ENCODE data around the gene PAQR9.

Gene PAQR9

GRCh38 chr3:142972092-142972753, 8.7 kb upstream of the PAQR9 start:
- no peak for DNase-seq (ENCODE audit: low spot score)
- H3K27ac ChIP-seq: no peak overlapping the region
- no peak overlapping the region for H3K4me3 ChIP-seq
- TF ChIP-seq, protein P1, sequence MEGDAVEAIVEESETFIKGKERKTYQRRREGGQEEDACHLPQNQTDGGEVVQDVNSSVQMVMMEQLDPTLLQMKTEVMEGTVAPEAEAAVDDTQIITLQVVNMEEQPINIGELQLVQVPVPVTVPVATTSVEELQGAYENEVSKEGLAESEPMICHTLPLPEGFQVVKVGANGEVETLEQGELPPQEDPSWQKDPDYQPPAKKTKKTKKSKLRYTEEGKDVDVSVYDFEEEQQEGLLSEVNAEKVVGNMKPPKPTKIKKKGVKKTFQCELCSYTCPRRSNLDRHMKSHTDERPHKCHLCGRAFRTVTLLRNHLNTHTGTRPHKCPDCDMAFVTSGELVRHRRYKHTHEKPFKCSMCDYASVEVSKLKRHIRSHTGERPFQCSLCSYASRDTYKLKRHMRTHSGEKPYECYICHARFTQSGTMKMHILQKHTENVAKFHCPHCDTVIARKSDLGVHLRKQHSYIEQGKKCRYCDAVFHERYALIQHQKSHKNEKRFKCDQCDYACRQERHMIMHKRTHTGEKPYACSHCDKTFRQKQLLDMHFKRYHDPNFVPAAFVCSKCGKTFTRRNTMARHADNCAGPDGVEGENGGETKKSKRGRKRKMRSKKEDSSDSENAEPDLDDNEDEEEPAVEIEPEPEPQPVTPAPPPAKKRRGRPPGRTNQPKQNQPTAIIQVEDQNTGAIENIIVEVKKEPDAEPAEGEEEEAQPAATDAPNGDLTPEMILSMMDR (IDR thresholded peaks at IDR 0.05): no peak

- DNase-seq (ENCODE audit: low spot score): no peak
- no peak overlapping the region for H3K27ac ChIP-seq
- TF ChIP-seq, protein P1 (IDR thresholded peaks at IDR 0.05): no peak
- no peak overlapping the region for H3K4me3 ChIP-seq
Measured at GRCh38 chr3:142971431-142971830, 8.0 kb upstream of the PAQR9 start.

GRCh38 chr3:142968319-142969025, 5.0 kb upstream of the PAQR9 start:
- Histone ChIP-seq H3K27ac (no peak overlapping the region), H3K4me3 (no peak overlapping the region)
- TF ChIP-seq, protein P1 (IDR thresholded peaks at IDR 0.05): no peak
- no peak for DNase-seq (ENCODE audit: low spot score)

- H3K4me3 ChIP-seq: no peak overlapping the region
- DNase-seq (ENCODE audit: low spot score): no peak
- TF ChIP-seq, protein P1 (IDR thresholded peaks at IDR 0.05): no peak
- H3K27ac ChIP-seq: no peak overlapping the region
Measured at GRCh38 chr3:142966808-142967207, 3.3 kb upstream of the PAQR9 start.

GRCh38 chr3:142965581-142965980, 2.1 kb upstream of the PAQR9 start:
- TF ChIP-seq, protein P1 (IDR thresholded peaks at IDR 0.05): no peak
- DNase-seq (ENCODE audit: low spot score): no peak
- H3K27ac ChIP-seq: no peak overlapping the region
- no peak overlapping the region for H3K4me3 ChIP-seq

DNA sequence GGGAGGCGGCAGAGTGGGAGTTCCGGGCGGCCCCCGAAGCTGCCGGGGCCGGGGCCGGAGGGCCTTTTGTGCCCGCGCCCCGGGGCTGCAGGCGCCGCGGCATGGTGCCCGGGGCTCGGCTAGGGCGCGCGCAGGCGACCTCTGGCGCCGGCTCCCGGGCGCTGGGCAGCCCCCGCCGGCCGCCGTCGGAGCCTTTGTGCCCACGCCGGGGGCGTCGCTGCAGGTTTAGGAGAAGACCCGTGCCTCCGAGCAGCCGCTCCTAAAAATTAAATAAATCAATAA, 299 bp downstream of the PAQR9 start:
- TF ChIP-seq, protein P1 (IDR thresholded peaks at IDR 0.05): no peak
- Histone ChIP-seq H3K4me3 (peak overlapping the region; percentile 80), H3K27ac (no peak overlapping the region)

More for the DNA sequence above, 299 bp downstream of the PAQR9 start:
- DNase-seq (ENCODE audit: low spot score): no peak
